Measurements from ENCODE around the gene TRMU.

TRMU gene, protein sequence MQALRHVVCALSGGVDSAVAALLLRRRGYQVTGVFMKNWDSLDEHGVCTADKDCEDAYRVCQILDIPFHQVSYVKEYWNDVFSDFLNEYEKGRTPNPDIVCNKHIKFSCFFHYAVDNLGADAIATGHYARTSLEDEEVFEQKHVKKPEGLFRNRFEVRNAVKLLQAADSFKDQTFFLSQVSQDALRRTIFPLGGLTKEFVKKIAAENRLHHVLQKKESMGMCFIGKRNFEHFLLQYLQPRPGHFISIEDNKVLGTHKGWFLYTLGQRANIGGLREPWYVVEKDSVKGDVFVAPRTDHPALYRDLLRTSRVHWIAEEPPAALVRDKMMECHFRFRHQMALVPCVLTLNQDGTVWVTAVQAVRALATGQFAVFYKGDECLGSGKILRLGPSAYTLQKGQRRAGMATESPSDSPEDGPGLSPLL

GRCh38 chr22:46335201-46336118 is at the start of gene TRMU:
TSS of gene TRMU (plus strand) at chr22:46335714. CDS start at chr22:46335765, 51 bp downstream.
- DNase-seq, result peak in 1 of 2 experiments; percentile 12

GRCh38 chr22:46286006-46286405 is 49.5 kb upstream of the TRMU start:
- no peak for DNase-seq

DNA sequence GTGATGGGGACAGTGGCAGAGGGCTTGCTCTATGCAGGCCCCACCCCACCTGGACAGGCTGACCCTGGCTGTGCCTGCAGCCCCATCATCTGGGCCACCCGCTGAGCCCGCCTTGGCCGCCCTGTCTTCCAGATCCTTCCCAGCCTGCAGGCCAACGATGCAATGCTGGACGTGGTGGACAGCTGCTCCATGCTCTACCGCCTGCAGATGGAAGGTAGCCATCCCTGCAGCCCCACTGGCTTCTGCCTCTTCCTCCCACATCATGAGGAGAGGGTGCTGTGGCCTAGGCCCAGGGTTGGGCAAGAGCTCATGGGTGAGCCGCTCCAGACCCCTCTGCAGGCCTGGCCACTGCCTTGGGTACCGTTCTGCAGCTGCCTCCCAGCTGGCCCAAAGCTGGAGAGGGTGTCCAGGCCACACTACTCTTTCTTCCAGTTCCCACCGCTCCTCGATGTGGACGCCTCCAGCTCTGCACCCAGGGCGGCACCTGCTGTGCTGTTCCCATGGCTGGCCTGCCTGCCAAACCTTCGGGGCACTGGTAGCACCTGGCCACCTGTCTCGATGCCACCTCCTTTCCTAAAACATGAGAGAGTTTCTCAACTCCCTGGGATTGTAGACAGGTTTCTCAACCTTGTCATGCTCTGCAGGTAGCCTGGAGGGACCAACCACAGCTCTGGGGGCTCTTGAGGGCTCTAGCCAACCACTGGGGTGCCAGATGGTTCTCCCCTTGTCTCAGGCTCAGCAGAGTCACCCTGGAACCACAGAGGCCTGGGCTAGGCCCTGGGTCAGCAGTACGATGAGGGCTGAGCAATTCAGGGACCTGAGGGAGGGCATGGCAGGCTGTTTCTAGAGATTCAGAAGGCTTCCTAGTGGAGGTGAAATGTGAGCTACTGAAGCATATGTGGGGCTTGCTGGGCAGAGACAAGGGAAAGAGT is 48.3 kb upstream of the TRMU start:
- DNase-seq, result no peak

DNA sequence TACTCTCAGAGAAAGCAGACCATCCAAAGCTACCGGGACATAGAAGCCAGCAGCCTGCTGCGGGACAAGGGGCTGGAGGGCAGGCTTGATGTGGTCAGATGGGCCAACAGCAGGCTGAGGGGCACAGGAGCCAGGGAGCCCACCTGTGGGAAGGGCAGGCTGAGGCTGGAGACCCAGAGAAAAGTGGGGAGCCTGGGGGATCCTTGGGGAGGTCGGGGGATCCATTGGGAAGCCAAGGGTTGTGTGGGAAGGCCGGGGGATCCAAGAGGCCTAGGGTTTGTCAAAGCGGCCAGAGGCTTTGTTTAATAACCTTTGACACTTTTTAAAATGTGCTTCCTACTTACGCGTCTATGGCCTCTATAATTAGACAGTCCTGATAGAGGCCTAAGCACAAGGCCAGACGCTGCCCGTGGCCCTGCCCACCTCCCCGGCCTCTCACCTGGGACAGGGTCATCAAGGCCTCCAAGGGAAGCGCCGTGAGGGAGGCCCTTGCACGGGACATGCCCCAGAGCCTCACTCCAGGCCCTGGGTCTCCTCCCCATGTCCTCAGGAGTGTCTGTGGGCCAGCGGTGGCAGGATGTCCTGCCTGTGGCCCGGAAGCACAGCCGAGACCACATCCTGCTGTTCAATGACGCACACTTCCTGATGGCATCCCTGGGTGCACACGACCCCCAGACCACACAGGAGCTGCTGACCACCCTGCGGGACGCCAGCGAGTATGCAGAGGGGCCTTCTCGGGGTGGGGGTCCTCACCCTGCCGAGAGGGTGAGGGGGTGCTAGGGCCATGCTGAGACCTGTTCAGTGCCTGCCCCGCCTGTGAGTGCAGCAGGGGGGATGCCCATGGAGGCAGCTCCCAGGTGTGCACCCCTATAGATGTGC is 47.4 kb upstream of the TRMU start:
- no peak for DNase-seq

DNA sequence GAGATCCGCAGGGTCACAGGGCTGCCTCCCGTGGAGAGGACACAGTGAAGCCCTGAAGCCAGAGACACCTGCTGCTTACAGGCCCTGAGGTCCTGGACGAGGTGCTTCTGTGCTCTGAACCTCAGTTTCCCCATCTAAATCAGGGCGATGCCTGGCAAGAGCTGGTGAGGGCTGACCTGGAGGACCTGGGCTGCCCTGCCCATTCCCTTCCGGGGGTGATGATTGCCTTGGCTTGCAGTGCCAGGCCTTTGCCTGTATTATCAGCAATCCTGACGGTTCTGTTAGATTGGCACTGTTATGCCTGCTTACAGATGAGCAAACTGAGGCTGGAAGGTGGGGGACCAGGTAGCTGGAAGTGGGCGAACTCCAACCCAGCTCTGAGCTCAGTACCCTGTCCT is 46.7 kb upstream of the TRMU start:
- DNase-seq, result no peak

DNA sequence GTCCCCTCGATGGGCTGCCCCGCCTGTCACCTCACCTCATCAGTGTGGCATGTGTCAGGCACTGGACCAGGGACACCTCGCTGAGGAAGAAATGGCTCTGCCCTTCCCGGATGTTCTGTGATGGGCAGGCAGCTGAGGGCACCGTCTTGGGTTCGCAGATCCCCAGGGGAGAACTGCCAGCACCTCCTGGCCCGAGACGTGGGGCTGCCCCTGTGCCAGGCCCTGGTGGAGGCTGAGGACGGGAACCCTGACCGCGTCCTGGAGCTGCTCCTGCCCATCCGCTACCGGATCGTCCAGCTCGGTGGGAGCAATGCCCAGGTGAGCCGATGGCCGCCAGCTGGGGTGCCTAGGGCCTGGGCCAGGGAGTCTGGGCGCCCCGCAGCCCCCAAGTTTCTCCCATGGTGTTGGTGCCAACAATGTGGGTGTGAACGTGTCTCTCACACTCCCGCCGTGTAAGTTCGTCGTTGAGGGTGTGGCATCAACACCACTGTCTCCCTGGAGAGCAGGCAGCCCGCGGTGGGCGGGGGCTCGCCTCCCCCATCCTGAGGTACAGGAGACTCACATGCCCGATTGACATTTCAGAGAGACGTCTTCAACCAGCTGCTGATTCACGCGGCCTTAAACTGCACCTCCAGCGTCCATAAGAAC is 46.1 kb upstream of the TRMU start:
- no peak for DNase-seq

- DNase-seq, result no peak
Measured at GRCh38 chr22:46290121-46290842, 45.2 kb upstream of the TRMU start.

DNA sequence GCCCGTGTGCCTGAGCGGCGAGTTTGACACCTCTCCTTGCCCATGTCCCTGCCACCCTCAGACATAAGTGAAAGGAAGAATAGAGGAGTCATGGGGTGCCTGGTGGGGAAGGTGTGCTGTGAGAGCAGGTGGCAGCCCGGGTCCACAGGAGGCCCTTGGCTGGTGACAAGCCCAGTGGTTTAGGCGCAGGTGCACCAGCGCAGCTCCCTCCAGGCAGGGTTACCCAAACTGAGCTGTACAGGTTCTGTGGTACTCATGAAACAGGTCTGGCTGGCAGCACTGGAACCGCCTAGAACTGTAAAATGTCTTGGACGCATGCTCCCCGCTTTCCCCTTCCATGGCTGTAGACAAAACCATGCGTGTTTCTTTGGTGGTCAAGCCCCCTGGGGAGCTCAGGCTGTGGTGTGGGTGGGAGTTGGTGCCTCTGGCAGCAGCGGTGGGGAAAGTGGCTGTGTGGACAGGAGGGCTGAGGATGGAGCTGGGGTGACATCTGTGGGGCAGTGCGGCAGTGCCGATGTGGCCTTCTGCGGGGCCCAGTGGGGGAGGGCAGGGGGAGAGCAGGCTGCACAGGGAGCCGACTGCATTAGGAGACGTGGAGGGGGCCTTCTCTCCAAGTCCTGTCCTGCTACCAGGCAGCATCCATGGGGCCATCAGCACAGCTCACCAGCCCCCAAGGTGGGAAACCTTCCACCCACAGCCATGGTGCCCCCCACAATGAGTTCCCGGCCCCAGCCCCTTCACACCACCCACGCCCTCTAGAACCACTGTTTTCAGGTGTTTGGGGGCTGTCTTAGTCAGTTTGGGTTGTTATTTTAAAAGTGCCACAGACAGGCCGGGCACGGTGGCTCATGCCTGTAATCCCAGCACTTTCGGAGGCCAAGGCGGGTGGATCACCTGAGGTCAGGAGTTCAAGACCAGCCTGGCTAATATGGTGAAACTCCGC is 44.4 kb upstream of the TRMU start:
- DNase-seq, result no peak

- DNase-seq, result no peak
Measured at GRCh38 chr22:46292173-46292572, 43.3 kb upstream of the TRMU start.

GRCh38 chr22:46292732-46293131 is 42.8 kb upstream of the TRMU start:
- no peak for DNase-seq

DNA sequence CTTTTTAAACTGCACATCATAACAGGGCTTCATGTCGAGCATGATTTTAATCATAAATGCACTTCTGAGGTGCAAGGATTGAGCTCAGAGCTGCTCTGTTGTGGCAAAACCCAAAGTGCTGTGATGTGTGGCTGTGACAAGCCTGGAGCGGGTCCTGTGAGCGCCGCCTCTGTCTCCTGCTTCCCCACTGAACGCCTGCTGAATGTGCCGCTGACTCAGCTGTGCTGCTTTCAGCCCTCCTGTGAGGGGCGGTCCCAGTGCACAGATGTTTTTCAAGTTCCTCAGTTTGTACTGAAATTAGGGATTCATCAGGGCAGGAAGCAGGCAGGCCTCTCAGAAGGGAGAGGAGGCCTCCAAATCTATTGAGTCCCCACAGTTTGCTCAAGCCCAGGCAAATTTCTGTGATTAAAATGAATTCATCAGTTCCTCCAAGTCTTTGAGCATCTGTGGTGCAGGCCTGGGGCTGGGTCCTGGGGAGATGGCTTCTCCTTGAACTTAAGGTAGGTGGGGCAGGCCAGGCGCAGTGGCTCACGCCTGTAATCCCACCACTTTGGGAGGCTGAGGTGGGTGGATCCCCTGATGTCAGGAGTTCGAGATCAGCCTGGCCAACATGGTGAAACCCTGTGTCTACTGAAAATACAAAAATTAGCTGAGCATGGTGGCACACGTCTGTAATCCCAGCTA is 41.8 kb upstream of the TRMU start:
- no peak for DNase-seq

DNA sequence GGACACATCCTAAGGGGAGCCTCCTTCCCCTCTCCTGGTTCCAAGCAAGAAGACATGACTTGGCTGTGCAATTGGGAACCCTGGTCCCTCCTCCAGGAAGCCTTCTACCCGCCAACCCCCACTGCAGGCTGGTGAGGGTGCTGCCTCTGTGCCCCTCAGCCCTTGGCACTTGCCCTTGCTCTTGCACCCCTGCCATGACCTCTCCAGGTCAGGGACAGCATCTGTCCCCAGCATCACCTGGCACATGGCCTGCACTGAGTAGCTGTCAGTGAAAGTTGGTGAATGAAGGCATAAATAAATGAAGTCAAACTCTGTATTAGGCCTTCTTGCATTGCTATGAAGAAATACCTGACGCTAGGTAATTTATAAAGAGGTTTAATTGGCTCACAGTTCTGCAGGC is 40.7 kb upstream of the TRMU start:
- DNase-seq, result no peak

DNA sequence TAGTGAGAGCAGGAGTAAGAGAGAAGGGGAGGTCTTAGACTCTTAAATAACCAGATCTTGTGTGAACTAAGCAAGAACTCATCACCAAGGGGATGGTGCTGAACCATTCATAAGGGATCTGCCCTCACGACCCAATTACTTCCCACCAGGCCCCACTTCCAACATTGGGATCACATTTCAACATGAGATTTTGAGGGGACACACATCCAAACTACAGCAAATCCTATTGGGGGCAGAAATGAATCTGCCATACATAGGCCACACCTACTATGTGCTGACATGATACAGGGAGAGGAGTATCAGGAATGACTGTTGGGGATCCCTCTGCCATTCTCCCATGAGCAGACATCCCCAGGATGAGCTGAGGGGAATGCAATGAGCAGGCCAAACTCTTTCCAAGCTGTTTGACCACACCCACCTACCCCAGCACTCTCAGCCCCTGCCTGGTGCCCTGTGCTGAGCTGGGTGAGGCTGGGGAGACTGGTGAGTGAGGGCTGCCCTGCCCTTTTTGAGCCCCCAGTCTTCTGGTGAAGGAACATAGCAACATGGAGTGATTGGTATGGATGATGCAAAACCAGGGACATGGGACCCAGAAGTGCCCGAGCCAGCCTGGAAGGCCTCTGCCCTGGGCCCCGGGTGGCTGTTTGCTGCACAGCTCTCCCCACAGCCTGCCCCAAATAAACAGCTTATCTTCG is 40.1 kb upstream of the TRMU start:
- DNase-seq, result no peak

- DNase-seq, result peak; percentile 82 to 90
Measured at GRCh38 chr22:46296257-46297150, 39.0 kb upstream of the TRMU start, which contains the start of gene GTSE1. TSS of gene GTSE1 (plus strand) at chr22:46296870. CDS start at chr22:46297401, 531 bp downstream.

GRCh38 chr22:46297151-46297812 is 38.2 kb upstream of the TRMU start:
- DNase-seq, result no peak

DNA sequence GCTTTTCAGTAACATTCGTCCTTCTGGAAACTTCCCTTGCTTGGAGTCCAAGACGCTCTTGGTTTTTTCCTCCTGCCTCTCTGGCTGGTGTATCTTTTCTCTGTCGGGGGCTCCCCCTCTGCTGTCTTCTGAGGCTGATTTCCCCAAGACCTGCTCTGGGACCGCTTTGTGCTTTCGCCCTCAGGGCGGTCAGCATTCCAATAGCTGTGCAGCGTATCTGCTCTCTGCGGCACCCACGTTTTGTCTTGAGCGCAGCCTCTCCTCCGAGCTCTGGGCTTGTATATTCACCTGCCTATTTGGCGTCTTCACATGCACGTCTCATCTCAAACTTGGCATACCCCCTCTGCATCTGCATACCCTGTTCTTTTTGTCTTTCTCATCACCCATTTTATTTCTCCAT is 36.4 kb upstream of the TRMU start:
- no peak for DNase-seq
